ENCODE measurements around the gene ERBB4.
"Not testable (repeated sequence)": the region's sequence is repeated elsewhere in the genome, so short reads cannot be mapped to it uniquely, and the experiment has no call there.

The ERBB4 gene

DNA sequence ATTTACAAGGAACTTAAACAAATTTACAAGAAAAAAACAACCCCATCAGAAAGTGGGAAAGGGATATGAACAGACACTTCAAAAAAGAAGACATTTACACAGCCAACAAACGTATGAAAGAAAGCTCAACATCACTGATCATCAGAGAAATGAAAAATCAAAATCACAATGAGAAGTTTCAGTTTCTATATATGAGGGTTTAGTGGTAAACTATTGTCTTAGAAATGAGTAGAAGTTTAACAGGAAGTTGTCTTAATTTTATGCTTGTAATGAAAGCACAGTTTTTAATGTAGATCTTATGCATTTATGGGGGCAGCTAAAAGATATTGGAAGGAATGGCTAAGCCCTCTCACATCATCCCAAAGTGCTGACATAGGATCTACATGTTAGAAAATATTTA is 325.4 kb downstream of the ERBB4 start:
- DNase-seq (ENCODE audit: low read depth): no peak
- no peak for TF ChIP-seq CTCF (conservative IDR thresholded peaks at IDR 0.05; ENCODE audit: low read depth, low read length)
- H3K4me3 ChIP-seq (ENCODE audit: low read depth, low read length): no peak overlapping the region

DNA sequence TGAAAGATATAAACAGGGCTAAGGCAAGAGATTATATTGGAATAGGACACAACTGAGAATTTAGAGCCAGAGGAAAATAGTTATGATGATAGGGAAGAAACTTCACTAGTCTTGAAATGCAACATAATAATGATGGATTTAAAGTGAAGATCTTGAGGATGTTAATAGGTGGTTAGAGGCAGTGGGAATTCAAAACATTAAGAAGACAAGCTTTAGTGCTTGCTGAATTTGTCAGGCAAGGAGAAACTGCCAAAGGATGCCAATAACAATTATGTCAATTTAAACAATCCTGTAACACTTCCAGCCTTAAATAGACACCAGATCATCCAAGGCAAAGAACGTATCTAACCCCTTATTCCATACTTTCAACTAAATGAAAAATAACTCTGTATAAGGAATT is 330.1 kb downstream of the ERBB4 start:
- no peak overlapping the region for H3K4me3 ChIP-seq (ENCODE audit: low read depth, low read length)
- no peak for DNase-seq (ENCODE audit: low read depth)
- TF ChIP-seq CTCF (conservative IDR thresholded peaks at IDR 0.05; ENCODE audit: low read depth, low read length): no peak

GRCh38 chr2:212197776-212198175 is 340.8 kb downstream of the ERBB4 start:
- DNase-seq (ENCODE audit: low read depth): no peak
- no peak overlapping the region for H3K4me3 ChIP-seq (ENCODE audit: low read depth, low read length)
- TF ChIP-seq CTCF (conservative IDR thresholded peaks at IDR 0.05; ENCODE audit: low read depth, low read length): no peak

- no peak for DNase-seq (ENCODE audit: low read depth)
- H3K4me3 ChIP-seq (ENCODE audit: low read depth, low read length): no peak overlapping the region
- TF ChIP-seq CTCF (conservative IDR thresholded peaks at IDR 0.05; ENCODE audit: low read depth, low read length): no peak
Measured at GRCh38 chr2:212195626-212196025, 343.0 kb downstream of the ERBB4 start.

- H3K4me3 ChIP-seq (ENCODE audit: low read depth, low read length): no peak overlapping the region
- DNase-seq (ENCODE audit: low read depth): no peak
- no peak for TF ChIP-seq CTCF (conservative IDR thresholded peaks at IDR 0.05; ENCODE audit: low read depth, low read length)
Measured at GRCh38 chr2:212194396-212194795, 344.2 kb downstream of the ERBB4 start.

- H3K4me3 ChIP-seq (ENCODE audit: low read depth, low read length): no peak overlapping the region
- TF ChIP-seq CTCF (conservative IDR thresholded peaks at IDR 0.05; ENCODE audit: low read depth, low read length): no peak
- DNase-seq (ENCODE audit: low read depth): no peak
Measured at GRCh38 chr2:212193803-212194202, 344.8 kb downstream of the ERBB4 start.

DNA sequence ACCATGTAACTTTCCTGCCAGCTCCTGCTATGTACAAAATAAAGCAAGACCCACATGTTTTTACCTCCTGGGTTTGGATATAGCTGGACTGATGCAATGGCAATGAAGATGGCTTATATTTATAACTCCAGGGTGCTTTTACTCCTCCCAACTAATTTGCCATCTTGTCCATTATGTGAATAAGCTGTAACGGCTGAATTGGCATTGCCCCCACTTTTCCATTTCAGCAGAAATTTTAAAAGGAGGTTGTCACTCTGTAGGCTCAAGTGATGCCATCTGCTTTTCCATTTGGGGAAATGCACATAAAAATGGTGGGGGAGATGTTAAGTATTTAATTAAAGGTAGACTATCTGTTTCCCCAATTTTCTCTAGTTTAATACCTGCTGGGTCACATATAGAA is 345.5 kb downstream of the ERBB4 start:
- DNase-seq (ENCODE audit: low read depth): no peak
- no peak overlapping the region for H3K4me3 ChIP-seq (ENCODE audit: low read depth, low read length)
- no peak for TF ChIP-seq CTCF (conservative IDR thresholded peaks at IDR 0.05; ENCODE audit: low read depth, low read length)

GRCh38 chr2:212191438-212191837 is 347.2 kb downstream of the ERBB4 start:
- DNase-seq (ENCODE audit: low read depth); H3K4me3 ChIP-seq (ENCODE audit: low read depth, low read length): not testable (repeated sequence)

All from choroid plexus epithelial cell (primary cell).